ENCODE results near the gene F11. TPM values are rescaled to one million over a fixed set of nuclear protein-coding genes. Genes with fewer than 3 reads are reported as not detected.

The F11 gene
- total and polyA plus RNA-seq, 2 donors (not counting 1 experiment from before 2014, with no cell fraction given) = 0.06 TPM; not detected in 1

- ChIA-PET POLR2A (no interaction called here), CTCF (interaction anchor here (1.2 kb wide), 1 partner anchor 293 kb away, joined by 3 read pairs; no protein-coding TSS in a partner anchor)
- intact Hi-C loops (cut with micrococcal nuclease) = no loop called here
- no peak overlapping the region for H3K4me3 Mint-ChIP-seq
- no peaks in the 10 kb centered on the region for H3K9me3 ChIP-seq (ENCODE audit: control extremely low read depth in 1 of 3, control insufficient read depth in 2 of 3, insufficient read depth in 1 of 3, low read length in 2 of 3)
- H3K4me3 ChIP-seq (ENCODE audit: control extremely low read depth in 1 of 5, extremely low read depth in 1 of 5, insufficient read depth in 1 of 5, low read depth in 2 of 5, low read length in 4 of 5) = no peak overlapping the region
- H3K27ac Mint-ChIP-seq = no peak overlapping the region
- no peak overlapping the region for H3K9ac ChIP-seq (ENCODE audit: low read length)
- H3K27me3 Mint-ChIP-seq = peaks cover 13% of the 10 kb centered on the region
- H3K27ac ChIP-seq (ENCODE audit: low read length in 2 of 2) = no peak overlapping the region
- H3K27me3 ChIP-seq (replicated peaks in 1 of 4; ENCODE audit: control extremely low read depth in 1 of 4, control insufficient read depth in 3 of 4, insufficient read depth in 4 of 4, low read length in 3 of 4) = peaks cover 0 to 5% (median 2%) of the 10 kb centered on the region in 4 experiments
- H4K20me1 ChIP-seq (ENCODE audit: control insufficient read depth, insufficient read depth, low read length, poor library complexity, severe bottlenecking) = no peaks in the 10 kb centered on the region
- H2AFZ ChIP-seq (ENCODE audit: insufficient read depth, low read depth, low read length, poor library complexity, severe bottlenecking) = no peak overlapping the region
- no peaks in the 10 kb centered on the region for H3K4me1 ChIP-seq (ENCODE audit: control insufficient read depth in 2 of 2, insufficient read depth in 2 of 2, low read length in 2 of 2)
- no peaks in the 10 kb centered on the region for H3K79me2 ChIP-seq (ENCODE audit: control insufficient read depth, insufficient read depth, low read length)
- TF ChIP-seq EZH2 (IDR thresholded peaks at IDR 0.05; ENCODE audit: borderline replicate concordance, insufficient read depth, low read depth, low read length, poor library complexity, severe bottlenecking) = no peak
- no peak for TF ChIP-seq CTCF (IDR thresholded peaks at IDR 0.05)
- H3K4me2 ChIP-seq (replicated peaks; ENCODE audit: low read depth, low read length, poor library complexity, severe bottlenecking) = no peak overlapping the region
- DNase-seq (no peak), ATAC-seq (ENCODE audit: low read depth) (no peak)
- no peaks in the 10 kb centered on the region for H3K4me1 Mint-ChIP-seq
- H3K36me3 ChIP-seq (replicated peaks in 1 of 2; ENCODE audit: control extremely low read depth in 1 of 2, control insufficient read depth in 1 of 2, extremely low read depth in 1 of 2, insufficient read depth in 2 of 2, low read length in 1 of 2) = no peaks in the 10 kb centered on the region
- 85% methylated on average over 4 of the region's 9 CpGs for WGBS (ENCODE audit: insufficient coverage)
- no peaks in the 10 kb centered on the region for H3K9me3 Mint-ChIP-seq (ENCODE audit: insufficient read depth)
Measured at GRCh38 chr4:186294160-186294559, 28.2 kb downstream of the F11 start.

- Histone ChIP-seq H2AFZ (ENCODE audit: insufficient read depth, low read depth, low read length, poor library complexity, severe bottlenecking) (no peak overlapping the region), H3K9me3 (ENCODE audit: control extremely low read depth in 1 of 3, control insufficient read depth in 2 of 3, insufficient read depth in 1 of 3, low read length in 2 of 3) (no peaks in the 10 kb centered on the region), H3K4me3 (ENCODE audit: control extremely low read depth in 1 of 5, extremely low read depth in 1 of 5, insufficient read depth in 1 of 5, low read depth in 2 of 5, low read length in 4 of 5) (no peak overlapping the region), H4K20me1 (ENCODE audit: control insufficient read depth, insufficient read depth, low read length, poor library complexity, severe bottlenecking) (no peaks in the 10 kb centered on the region), H3K4me2 (replicated peaks; ENCODE audit: low read depth, low read length, poor library complexity, severe bottlenecking) (no peak overlapping the region), H3K27ac (ENCODE audit: low read length in 2 of 2) (no peak overlapping the region), H3K27me3 (replicated peaks in 1 of 4; ENCODE audit: control extremely low read depth in 1 of 4, control insufficient read depth in 3 of 4, insufficient read depth in 4 of 4, low read length in 3 of 4) (peaks cover 0 to 5% (median 2%) of the 10 kb centered on the region in 4 experiments), H3K36me3 (replicated peaks in 1 of 2; ENCODE audit: control extremely low read depth in 1 of 2, control insufficient read depth in 1 of 2, extremely low read depth in 1 of 2, insufficient read depth in 2 of 2, low read length in 1 of 2) (no peaks in the 10 kb centered on the region), H3K4me1 (ENCODE audit: control insufficient read depth in 2 of 2, insufficient read depth in 2 of 2, low read length in 2 of 2) (no peaks in the 10 kb centered on the region), H3K79me2 (ENCODE audit: control insufficient read depth, insufficient read depth, low read length) (no peaks in the 10 kb centered on the region), H3K9ac (ENCODE audit: low read length) (no peak overlapping the region)
- TF ChIP-seq EZH2 (IDR thresholded peaks at IDR 0.05; ENCODE audit: borderline replicate concordance, insufficient read depth, low read depth, low read length, poor library complexity, severe bottlenecking) (no peak), CTCF (IDR thresholded peaks at IDR 0.05) (no peak)
- no peak for ATAC-seq (ENCODE audit: low read depth)
- no CpG with 5 or more reads among the region's 4 CpGs for WGBS (ENCODE audit: insufficient coverage)
- H3K4me3 Mint-ChIP-seq = no peak overlapping the region
- intact Hi-C loops (cut with micrococcal nuclease) = no loop called here
- H3K9me3 Mint-ChIP-seq (ENCODE audit: insufficient read depth) = no peaks in the 10 kb centered on the region
- H3K4me1 Mint-ChIP-seq = no peaks in the 10 kb centered on the region
- peaks cover 13% of the 10 kb centered on the region for H3K27me3 Mint-ChIP-seq
- CTCF ChIA-PET = interaction anchor here (1.5 to 2.1 kb wide), 2 partner anchors 12 to 291 kb away, joined by 3 to 8 read pairs; no protein-coding TSS in a partner anchor
- POLR2A ChIA-PET = no interaction called here
- no peak for DNase-seq
- H3K27ac Mint-ChIP-seq = no peak overlapping the region
Measured at GRCh38 chr4:186296481-186296880, 30.5 kb downstream of the F11 start.
